ENCODE data around the gene MAP7D2. TPM values are rescaled to one million over a fixed set of nuclear protein-coding genes. Genes with fewer than 3 reads are reported as not detected.
A peak's percentile ranks its signal among the peaks of the same experiment; 100 is the strongest.

Gene MAP7D2
- total RNA-seq, 1 experiment from 2014 or later, result 4.0 TPM

- peaks cover 53% of the 10 kb centered on the region for H3K36me3 Mint-ChIP-seq (ENCODE audit: insufficient read depth, unreplicated experiment)
- no peak for DNase-seq
Observed at GRCh38 chrX:20135944-20136343, 19.2 kb upstream of the MAP7D2 start.

GRCh38 chrX:20132666-20133065 is 16.0 kb upstream of the MAP7D2 start:
- H3K27ac Mint-ChIP-seq (ENCODE audit: unreplicated experiment), result no peak overlapping the region
- CTCF ChIA-PET, result no interaction called here
- DNase-seq, result no peak
- TF ChIP-seq, protein P1, sequence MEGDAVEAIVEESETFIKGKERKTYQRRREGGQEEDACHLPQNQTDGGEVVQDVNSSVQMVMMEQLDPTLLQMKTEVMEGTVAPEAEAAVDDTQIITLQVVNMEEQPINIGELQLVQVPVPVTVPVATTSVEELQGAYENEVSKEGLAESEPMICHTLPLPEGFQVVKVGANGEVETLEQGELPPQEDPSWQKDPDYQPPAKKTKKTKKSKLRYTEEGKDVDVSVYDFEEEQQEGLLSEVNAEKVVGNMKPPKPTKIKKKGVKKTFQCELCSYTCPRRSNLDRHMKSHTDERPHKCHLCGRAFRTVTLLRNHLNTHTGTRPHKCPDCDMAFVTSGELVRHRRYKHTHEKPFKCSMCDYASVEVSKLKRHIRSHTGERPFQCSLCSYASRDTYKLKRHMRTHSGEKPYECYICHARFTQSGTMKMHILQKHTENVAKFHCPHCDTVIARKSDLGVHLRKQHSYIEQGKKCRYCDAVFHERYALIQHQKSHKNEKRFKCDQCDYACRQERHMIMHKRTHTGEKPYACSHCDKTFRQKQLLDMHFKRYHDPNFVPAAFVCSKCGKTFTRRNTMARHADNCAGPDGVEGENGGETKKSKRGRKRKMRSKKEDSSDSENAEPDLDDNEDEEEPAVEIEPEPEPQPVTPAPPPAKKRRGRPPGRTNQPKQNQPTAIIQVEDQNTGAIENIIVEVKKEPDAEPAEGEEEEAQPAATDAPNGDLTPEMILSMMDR (IDR thresholded peaks at IDR 0.05; ENCODE audit: unreplicated experiment), result no peak
- H3K9me3 Mint-ChIP-seq (ENCODE audit: low read depth, unreplicated experiment), result no peaks in the 10 kb centered on the region
- no TSS peak for BruUV-seq (replicated peaks)
- H3K4me1 Mint-ChIP-seq (ENCODE audit: low read depth, unreplicated experiment), result peaks cover 11% of the 10 kb centered on the region
- intact Hi-C loops (cut with micrococcal nuclease; ENCODE audit: unreplicated experiment), result no loop called here
- H3K27me3 Mint-ChIP-seq (ENCODE audit: unreplicated experiment), result no peaks in the 10 kb centered on the region
- H3K4me3 Mint-ChIP-seq (ENCODE audit: low read depth, unreplicated experiment), result no peak overlapping the region
- peaks cover 44% of the 10 kb centered on the region for H3K36me3 Mint-ChIP-seq (ENCODE audit: insufficient read depth, unreplicated experiment)

More at GRCh38 chrX:20135944-20136343, 19.2 kb upstream of the MAP7D2 start:
- peaks cover 19% of the 10 kb centered on the region for H3K4me1 Mint-ChIP-seq (ENCODE audit: low read depth, unreplicated experiment)
- BruUV-seq (replicated peaks), result no TSS peak
- no peak overlapping the region for H3K4me3 Mint-ChIP-seq (ENCODE audit: low read depth, unreplicated experiment)
- H3K9me3 Mint-ChIP-seq (ENCODE audit: low read depth, unreplicated experiment), result no peaks in the 10 kb centered on the region
- CTCF ChIA-PET, result no interaction called here
- peak overlapping the region; percentile 54 for H3K27ac Mint-ChIP-seq (ENCODE audit: unreplicated experiment)
- TF ChIP-seq, protein P1 (IDR thresholded peaks at IDR 0.05; ENCODE audit: unreplicated experiment), result no peak
- no peaks in the 10 kb centered on the region for H3K27me3 Mint-ChIP-seq (ENCODE audit: unreplicated experiment)
- intact Hi-C loops (cut with micrococcal nuclease; ENCODE audit: unreplicated experiment), result no loop called here

GRCh38 chrX:20130357-20130756 is 13.7 kb upstream of the MAP7D2 start:
- CTCF ChIA-PET, result interaction anchor here (0.7 kb wide), 1 partner anchor 104 kb away, joined by 6 read pairs; no protein-coding TSS in a partner anchor
- peaks cover 27% of the 10 kb centered on the region for H3K36me3 Mint-ChIP-seq (ENCODE audit: insufficient read depth, unreplicated experiment)
- H3K9me3 Mint-ChIP-seq (ENCODE audit: low read depth, unreplicated experiment), result no peaks in the 10 kb centered on the region
- no peaks in the 10 kb centered on the region for H3K4me1 Mint-ChIP-seq (ENCODE audit: low read depth, unreplicated experiment)
- TF ChIP-seq, protein P1 (IDR thresholded peaks at IDR 0.05; ENCODE audit: unreplicated experiment), result no peak
- no peak for DNase-seq
- no peak overlapping the region for H3K27ac Mint-ChIP-seq (ENCODE audit: unreplicated experiment)
- H3K4me3 Mint-ChIP-seq (ENCODE audit: low read depth, unreplicated experiment), result no peak overlapping the region
- no peaks in the 10 kb centered on the region for H3K27me3 Mint-ChIP-seq (ENCODE audit: unreplicated experiment)
- no TSS peak for BruUV-seq (replicated peaks)
- intact Hi-C loops (cut with micrococcal nuclease; ENCODE audit: unreplicated experiment), result no loop called here

DNA sequence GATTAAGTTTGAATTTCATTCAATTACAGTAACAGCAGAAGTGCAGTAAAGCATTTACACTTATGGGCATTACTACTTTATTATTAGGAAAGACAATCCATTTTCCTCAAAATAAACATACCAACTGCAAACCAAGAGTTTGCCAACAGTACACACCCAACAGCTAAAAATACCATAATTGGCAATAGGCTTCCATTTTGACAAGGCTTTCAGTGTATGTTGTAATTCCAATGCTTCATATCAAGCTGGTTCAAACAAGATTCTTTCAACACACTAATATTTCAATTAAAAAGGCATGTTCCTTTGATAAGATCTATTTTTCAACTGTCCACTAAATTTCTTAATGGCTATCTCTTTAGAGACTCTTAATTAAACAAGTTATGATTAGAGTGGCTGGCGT is 12.8 kb upstream of the MAP7D2 start:
- H3K36me3 Mint-ChIP-seq (ENCODE audit: insufficient read depth, unreplicated experiment), result peaks cover 22% of the 10 kb centered on the region
- no peaks in the 10 kb centered on the region for H3K27me3 Mint-ChIP-seq (ENCODE audit: unreplicated experiment)
- CTCF ChIA-PET, result no interaction called here
- DNase-seq, result no peak
- H3K9me3 Mint-ChIP-seq (ENCODE audit: low read depth, unreplicated experiment), result no peaks in the 10 kb centered on the region
- TF ChIP-seq, protein P1 (IDR thresholded peaks at IDR 0.05; ENCODE audit: unreplicated experiment), result no peak
- H3K27ac Mint-ChIP-seq (ENCODE audit: unreplicated experiment), result no peak overlapping the region
- no peak overlapping the region for H3K4me3 Mint-ChIP-seq (ENCODE audit: low read depth, unreplicated experiment)
- no peaks in the 10 kb centered on the region for H3K4me1 Mint-ChIP-seq (ENCODE audit: low read depth, unreplicated experiment)
- no TSS peak for BruUV-seq (replicated peaks)
- intact Hi-C loops (cut with micrococcal nuclease; ENCODE audit: unreplicated experiment), result no loop called here

Data from Calu3 (cell line).